GM21737 (cell line): ENCODE measurements around the gene GIPC2.

Source experiments
- ATAC-seq: cut with Tn5 transposase; IDR thresholded peaks from one replicate; pipeline ENCODE4 v1.9.1; 2021; ENCODE audit warnings: mild to moderate bottlenecking, moderate library complexity; ENCODE audit not compliant: unreplicated experiment

GIPC2 gene

DNA sequence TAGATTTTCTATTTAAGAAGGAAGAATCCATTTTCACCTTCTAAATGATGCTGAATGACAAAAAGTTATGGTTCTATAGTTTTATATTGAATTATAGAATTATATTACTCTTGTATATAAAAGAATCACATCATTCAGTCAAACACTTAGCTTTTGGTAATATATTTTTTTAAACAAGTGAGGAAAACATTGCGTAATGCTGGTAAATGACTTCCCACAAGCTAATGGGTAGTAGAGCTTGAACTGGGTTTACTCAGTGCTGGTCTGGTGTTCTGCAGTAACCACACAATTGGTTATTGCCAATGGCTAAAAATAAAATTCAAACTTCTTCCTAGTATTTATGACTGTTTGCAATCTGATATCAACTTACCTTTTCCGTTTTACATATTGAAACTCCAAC is 10.6 kb upstream of the GIPC2 start:
- no peak for ATAC-seq

DNA sequence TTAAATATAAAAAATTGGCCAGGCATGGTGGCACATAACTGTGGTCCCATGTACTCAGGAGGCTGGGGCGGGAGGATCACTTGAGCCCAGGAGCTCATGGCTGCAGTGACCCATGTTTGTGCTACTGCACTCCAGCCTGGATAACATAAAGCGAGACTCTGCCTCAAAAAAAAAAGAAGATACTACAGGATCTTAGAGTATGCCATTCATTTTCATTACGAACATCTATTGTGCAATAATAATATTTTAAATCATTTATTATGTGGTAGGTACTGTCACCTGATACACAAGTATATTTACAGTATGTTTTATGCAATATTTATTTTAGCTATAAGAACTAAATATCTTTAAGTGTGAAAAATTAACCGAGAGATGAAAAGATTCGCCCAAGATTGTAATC is 9.3 kb upstream of the GIPC2 start:
- no peak for ATAC-seq

DNA sequence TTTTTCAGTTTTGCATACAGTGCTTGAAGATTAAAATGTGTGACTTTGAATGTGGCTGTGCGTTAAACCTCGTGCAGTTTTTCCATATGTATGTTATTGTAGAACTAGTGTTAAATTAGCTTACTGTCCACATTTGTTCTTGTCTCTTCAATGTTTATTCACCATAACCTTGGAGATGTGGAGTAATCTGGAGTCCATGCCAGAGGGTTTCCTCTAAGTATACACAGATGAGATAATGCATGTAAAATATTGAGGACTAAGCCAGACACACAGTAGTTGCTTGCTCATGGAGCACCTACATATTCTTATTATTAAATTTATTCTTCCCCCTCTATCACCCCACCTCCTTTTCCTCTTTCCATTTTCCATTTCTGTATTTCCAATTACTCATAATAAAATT is 7.7 kb upstream of the GIPC2 start:
- ATAC-seq = no peak

DNA sequence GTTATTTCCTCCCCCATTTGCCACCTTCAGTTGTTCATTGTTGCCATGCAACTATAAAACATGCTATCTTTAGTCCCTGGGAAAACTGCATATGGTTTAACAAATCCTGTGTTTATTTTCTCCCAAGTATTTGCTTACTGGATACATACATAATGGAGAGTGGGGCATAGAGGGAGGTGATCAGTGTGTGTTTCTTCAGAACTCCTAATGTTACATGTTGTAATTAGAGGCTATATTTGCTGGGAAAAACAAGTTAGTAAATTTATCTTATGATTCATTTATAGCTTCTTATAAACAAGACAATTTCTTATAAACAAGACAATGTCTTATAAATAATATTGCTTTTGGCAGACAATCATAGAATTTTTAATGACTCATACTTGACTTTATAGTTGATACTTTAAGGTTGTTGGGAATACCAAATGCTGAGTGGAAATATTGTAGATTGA is 7.3 kb upstream of the GIPC2 start:
- no peak for ATAC-seq

DNA sequence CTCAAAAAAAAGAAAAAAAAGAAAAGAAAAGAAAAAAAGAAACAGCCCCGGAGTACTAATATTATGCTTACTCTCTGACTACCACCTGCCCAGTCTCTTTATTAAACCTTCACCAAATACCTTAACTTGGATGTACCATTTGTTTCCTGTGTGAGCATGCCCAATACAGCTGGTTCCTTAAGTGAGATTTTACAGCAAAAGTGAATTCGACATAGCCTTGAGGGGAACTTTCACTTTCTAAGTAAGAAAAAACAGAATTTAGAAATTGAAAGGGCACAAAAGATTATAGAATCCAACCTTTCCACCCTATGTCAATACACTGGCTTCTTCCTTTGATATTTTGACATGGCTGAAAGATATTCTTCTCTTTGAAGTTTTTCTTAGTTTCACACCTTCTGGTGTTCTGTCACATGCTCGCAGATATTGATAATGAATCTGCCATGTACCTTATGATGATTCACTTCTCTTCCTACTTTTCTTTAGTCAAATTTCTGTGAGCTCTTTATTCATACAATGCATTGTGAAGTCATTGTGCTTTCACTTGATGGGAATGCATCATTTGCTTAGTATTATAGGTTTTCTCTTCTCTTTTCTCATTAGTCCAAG is 5.2 kb upstream of the GIPC2 start:
- ATAC-seq = no peak

DNA sequence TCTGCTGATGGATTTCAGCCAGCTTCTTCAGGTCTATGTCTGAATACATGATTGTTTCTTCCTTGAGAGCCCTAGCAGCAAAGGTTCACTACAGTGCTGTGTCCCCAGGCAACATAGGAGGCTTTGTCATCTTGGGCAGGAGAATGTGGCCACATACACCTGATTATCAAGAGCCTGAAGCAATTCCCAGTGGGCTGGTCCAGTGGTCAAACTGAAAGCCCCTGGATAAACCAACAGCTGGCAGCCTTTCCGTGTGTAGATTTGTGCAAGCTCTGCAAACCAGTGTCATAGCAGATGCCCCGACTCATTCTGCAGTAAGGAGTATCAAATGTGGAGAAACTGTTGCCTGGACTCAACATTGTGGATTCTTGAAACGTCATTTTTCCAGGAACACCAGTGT is 2.3 kb upstream of the GIPC2 start:
- no peak for ATAC-seq

DNA sequence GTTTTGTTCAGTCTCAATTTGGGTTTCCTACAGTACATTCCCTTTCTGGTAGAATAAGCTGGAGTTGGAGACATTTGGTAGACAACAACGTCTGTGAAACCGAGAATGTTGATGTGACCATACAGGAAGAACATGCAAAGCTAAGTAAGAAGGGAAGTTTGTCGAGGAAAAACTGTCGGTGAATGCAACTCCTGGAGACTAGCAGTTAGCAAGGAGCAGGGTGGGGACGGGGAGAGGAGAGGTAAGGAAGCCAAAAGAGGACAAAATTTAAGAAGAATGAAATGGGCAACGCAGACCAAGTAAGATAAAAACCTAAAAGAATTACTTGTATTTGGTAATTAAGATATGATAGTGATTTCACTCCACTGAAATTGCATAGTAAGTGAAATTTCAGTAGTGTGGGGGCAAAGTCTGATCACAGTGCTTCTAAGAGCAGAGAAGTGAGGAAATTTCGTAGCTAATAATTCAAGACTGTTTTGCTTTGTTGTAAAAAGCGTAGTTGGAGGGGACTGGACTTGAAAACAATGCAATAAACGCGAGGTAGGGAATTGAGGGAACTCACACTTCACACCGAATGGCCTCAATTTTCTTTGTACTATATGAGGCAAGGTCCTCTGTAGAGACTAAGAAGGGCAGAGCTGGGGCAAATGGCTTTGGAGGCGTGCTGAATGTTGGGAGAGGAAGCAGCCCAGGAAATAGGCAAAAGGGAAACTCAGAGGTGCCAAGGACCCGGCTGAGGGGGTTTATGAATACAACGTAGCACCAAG is 787 bp upstream of the GIPC2 start:
- no peak for ATAC-seq

DNA sequence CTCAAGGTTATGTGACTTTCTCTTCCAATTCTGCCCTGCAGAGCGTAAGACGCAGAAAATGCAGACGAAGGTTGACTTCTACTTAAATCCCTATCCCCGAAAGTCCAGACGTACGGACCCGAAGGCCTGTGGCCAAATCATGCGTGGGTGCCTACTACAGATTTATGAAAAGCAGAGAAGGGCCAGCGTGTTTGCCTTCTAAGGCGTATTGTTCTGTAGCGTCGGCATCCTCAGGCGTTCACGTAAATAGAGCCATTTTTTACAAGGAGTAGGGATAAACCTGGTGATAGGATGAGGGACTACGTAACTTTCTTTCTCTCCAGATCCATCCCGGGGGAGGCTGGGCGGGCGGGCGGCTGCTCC is 222 bp upstream of the GIPC2 start:
- no peak for ATAC-seq

DNA sequence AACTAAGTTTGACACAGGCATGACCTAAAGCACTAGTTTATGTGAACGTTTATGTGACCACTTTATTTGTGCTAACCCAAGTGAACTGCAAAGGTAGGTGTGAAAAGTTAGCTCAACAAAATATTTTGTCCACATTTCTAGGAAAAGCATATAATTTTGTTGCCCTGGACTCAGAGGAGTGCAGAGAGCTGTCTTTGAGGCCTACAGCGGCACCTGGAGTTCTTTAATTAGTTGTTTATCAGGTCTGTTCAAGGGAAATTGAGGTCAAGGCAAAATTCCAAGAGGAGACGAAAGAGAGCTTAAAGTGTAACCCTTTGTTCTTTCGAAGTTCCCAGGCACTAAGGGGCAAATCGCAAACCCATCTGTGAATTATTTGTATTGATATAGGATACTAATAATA is 1.3 kb downstream of the GIPC2 start:
- no peak for ATAC-seq

DNA sequence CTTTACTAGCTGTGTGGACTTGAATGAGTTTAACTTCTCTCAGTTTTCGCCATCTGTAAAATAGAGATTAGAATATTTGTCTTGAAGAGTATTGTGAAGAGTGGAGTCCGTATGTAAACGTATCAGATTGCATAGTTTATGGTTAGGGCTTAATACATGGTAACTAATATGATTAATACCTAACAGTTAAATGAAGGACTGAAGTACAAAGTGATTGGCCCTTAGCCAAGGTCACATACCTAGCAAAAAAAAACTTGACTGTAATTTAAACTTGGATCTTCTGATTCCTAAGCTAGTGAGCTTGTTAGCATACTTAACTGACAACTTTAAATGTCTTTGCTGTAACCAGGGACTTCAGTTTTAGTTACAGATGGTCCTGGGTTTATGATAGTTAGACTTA is 1.9 kb downstream of the GIPC2 start:
- no peak for ATAC-seq

DNA sequence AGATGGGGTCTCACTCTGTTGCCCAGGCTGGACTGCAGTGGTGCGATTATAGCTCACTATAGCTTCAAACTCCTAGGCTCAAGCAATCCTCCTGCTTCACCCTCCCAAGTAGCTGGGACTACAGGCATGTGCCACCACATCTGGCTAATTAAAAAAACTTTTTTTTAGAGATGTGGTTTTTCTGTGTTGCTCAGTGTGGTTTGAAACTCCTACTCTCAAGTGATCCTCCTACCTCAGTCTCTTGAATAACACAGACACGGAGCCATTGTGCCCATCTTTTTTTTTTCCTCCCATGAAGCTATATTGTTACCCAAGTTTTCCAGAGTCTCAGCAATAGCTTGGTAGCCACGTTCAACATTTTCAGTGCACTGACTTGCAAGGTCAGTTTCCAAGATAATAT is 2.7 kb downstream of the GIPC2 start:
- ATAC-seq = no peak

DNA sequence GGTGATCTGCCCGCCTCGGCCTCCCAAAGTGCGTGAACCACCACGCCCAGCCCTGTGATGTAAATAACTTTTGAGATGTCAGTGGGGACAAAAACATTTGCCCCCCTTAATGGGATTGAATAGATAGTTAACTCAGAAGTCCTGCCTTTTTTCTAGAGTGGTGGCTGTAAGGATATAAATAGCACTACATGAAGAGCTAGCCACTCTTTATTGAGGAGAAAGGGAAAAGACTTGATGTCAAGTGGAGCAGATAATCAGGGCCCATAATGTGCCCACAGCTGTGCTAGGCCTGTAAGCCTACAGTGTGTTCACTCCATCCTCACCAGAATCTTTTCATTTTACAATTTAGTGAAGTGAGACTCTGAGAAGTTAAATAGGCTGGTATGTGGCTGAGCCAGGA is 3.6 kb downstream of the GIPC2 start:
- ATAC-seq = no peak

DNA sequence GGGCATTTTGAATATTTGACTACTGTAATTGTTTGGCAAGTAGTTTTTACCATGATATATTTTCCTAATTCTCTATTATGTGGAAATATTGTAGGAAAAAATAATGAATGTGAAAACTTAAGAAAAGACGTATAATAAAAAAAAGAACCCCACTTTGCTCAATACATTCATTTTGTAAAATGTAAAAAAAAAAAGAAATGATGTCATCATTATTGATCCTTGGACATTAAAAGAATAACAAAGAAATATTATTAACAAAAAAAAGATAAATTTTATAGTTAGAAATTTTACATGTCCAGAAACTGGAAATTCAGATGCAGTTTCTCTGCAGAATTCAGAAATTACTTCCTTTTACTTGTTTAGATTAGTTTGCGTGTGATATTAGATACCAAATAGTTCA is 5.2 kb downstream of the GIPC2 start:
- ATAC-seq = no peak

DNA sequence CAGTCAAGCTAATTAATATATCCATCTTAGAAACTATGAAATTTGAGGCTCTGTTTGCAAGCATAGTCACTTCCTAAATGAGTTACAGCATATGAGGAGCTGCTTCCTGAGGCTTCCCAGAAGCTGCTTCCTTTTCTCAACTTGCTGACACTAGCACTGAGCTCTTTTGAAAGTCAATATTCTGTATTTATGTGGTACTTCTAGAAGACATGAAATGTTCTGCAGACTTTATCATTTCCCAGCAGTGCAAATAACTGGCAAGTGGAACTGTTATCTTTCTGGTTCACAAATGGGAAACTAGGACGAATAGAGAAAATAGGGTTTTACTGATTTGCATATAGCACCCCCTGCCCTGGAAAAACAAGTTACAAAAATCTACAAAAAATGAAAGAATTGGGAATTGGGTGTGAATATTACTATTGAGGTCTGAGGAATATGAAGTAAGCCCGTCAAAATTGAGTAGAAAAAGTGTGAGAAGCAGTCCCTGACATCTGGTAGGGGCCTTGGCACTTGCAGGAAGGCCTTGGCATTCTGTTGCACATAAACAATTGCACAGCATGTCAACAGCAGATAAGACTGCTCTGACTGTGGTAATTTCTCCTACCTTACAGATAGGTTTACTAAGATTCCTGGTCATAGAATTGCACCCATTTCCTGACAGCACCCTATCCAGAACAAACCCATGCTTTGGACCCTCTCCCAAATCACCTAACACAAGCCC is 7.1 kb downstream of the GIPC2 start:
- ATAC-seq = no peak

DNA sequence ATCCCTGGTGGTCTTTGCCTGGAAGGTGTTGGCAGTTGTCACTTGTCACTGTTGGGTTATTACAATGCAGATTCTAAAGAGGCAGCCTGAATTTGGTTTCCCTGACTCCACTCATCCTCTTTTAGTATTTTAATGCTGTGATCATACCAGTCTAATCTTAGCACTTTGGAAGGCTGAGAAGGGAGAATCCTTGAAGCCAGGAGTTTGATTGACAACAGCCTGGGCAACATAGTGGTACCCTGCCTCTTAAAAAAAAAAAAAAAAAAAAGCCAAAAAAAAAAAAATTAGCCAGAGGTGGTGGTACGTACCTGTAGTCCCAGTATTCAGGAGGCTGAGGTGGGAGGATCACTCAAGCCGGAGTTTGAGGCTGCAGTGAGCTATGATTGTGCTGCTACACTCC is 7.7 kb downstream of the GIPC2 start:
- no peak for ATAC-seq

DNA sequence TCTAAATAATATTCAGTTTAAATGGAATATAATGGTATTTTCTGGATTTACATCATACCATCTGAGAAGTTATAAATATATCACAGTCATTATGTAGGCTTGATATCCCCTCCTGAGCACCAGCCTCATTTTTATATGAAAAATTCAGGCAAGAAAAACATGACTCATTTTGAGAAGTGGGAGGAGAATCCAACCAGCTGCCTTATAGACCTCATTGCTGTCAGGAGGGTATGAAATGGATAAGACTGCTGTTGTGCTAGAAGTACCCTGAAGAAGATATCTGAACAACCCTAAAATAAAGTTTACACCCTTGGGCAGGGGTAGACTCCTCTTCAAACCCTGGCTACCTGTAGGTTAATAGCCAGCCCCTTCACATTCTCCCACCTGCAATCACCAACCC is 8.8 kb downstream of the GIPC2 start:
- no peak for ATAC-seq

DNA sequence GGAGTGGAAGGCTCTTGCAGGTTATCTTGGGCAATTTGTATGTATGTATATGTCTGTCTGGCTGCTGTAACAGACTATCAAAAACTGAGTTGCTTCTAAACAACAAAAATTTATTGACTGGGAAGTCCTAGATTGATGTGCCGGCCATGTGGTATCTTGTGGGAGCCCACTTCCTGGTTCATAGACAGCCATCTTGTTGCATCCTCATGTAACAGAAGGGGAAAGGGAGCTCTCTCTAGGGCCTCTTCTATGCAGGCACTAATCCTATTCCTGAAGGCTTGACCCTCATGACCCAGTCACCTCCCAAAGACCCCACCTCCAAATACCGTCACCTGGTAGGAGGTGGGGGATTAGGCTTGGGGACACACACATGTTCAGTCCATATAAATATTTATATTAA is 9.2 kb downstream of the GIPC2 start:
- no peak for ATAC-seq

DNA sequence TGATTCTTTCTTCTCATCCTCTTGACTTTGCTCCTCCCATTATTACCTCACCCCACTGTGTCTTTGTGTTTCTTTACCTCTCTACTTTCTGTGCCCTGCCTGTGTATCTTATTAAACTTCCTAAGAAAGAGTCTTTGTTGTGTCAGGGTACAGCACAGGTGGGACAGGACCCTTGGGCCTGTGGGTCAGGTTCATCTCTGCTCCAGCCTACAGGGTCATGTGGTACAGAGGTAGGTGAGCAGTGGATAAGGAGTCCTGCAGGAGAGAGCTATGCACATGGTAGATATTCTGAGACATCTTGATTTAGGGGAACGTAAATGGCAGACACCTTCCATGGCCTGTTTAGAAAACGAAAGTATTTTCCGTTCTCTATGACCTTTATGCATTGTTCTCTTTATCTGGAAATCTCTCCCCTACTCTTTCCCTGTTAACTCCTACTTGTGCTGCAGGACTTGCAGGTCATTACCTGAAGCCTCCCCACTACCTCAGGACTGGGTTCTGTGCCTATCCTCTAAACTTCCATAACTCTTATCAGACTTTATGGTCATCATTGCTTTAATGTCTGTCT is 9.9 kb downstream of the GIPC2 start:
- ATAC-seq = no peak

DNA sequence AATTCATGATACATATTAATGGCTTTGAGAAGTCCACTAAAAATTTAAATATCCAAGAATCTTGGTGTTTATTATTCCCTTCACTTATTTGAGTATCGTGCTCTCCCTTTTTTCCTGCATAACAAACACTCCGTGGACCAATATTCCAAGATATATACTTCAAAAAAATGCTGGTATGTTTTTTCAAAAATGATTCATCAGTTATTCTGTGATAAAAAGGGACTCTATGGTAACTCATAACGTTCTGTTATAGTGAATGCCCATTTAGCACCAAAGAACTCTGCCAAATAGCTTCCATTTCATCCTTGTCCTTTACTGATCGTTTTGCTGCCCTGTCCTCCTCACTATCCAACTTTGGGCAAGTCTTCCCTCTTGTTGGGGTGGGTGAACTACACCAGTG is 12.9 kb downstream of the GIPC2 start:
- ATAC-seq = no peak

DNA sequence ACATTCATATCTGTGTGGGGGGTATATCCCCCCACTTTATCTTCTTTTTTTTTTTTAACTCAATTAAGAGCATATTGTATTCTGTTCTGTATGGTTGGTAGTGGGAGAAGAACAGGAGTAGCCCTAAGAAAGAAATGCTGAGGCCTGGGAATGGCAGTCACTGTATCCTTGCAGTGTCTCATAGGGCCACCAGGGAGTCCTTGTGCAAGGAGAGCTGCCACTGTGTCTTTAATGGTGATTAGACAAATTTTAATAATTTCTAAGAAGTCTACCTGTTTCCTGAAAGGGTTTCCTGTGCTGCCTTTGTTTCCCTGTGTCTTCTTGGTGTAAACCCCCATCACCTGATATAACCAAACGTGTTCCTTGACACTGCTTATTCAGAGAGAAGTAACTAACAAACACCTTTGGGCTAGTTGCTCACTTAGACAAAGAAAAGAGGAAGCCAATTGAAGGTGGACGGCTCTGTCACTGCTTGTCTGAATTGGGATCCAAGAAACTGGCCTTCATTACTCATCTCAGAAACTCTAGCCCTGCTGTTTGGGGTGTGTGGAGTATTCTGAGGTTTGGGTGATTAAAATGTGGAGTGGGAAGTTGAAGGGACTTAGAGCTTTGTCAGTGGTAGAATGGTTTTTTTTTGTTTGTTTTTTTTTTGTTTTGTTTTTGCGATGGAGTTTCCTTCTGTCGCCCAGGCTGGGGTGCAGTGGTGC is 15.2 kb downstream of the GIPC2 start:
- no peak for ATAC-seq

DNA sequence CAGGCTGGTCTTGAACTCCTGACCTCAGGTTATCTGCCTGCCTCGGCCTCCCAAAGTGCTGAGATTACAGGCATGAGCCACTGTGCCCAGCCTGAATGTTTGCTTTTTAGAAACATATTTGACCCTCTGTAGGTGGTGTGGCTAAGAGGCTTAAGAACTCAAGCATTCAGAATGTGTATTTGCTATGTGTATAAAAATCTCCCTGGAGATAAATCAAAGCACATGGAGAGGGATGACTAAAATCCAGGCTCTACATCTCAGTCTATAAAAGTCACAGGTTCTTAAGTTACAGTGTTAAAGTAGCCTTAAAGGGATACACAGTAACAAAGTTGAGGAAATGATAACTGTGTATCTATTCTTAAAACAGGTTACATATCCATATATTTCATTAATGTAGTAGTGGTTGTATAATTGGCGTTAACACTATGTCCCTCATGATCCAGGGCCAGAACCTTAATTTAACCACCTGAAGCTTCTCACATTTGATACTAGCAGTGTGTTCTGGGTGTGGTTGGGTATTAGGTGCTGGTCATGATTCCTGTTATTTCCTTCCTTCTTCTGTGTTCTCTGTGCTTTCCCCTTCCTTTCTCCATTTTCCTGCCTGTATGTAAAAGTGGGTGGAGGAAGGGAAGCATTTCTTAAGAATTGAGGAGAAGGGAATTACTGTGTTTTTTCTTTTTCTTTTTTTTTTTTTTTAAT is 16.2 kb downstream of the GIPC2 start:
- no peak for ATAC-seq
